ENCODE results near the gene HYKK. TPM values are rescaled to one million over a fixed set of nuclear protein-coding genes. Genes with fewer than 3 reads are reported as not detected.
"Not testable (repeated sequence)": the region's sequence is repeated elsewhere in the genome, so short reads cannot be mapped to it uniquely, and the experiment has no call there.

Gene HYKK
- total RNA-seq, 1 experiment from 2014 or later, result not detected

DNA sequence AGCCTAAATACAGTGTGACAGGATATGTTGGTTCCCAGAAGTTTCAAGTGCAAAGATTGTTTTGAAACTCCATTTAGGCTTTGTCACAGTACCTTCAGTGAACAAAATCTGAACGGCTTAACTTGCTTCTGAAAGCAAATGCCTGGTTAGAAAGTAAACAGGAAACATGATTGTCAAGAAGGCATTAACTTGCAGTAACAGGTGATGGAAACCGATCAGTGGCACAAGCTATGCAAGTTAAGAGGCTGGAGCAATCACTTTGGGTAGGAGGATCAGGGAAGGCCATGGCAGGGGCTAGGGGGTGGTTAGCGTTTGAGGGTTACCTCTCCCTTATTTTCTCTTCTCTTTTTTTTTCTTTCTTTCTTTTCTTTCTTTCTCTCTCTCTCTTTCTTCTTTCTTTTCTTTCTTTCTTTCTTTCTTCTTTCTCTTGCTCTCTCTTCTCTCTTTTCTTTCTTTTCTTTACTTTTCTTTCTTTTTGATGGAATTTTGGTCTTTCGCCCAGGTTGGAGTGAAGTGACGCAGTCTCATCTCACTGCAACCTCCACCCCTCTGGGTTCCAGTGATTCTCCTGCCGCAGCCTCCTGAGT, 2.4 kb downstream of the HYKK start:
- POLR2A ChIA-PET (ENCODE audit: low non-redundant PET), result no interaction called here
- CTCF ChIA-PET, result no interaction called here
- no peak for TF ChIP-seq EZH2 (IDR thresholded peaks at IDR 0.05; ENCODE audit: borderline replicate concordance, low read depth, low read length, poor library complexity, severe bottlenecking)
- TF ChIP-seq, protein P1, sequence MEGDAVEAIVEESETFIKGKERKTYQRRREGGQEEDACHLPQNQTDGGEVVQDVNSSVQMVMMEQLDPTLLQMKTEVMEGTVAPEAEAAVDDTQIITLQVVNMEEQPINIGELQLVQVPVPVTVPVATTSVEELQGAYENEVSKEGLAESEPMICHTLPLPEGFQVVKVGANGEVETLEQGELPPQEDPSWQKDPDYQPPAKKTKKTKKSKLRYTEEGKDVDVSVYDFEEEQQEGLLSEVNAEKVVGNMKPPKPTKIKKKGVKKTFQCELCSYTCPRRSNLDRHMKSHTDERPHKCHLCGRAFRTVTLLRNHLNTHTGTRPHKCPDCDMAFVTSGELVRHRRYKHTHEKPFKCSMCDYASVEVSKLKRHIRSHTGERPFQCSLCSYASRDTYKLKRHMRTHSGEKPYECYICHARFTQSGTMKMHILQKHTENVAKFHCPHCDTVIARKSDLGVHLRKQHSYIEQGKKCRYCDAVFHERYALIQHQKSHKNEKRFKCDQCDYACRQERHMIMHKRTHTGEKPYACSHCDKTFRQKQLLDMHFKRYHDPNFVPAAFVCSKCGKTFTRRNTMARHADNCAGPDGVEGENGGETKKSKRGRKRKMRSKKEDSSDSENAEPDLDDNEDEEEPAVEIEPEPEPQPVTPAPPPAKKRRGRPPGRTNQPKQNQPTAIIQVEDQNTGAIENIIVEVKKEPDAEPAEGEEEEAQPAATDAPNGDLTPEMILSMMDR (conservative IDR thresholded peaks at IDR 0.05; ENCODE audit: low read depth, low read length), result no peak

DNA sequence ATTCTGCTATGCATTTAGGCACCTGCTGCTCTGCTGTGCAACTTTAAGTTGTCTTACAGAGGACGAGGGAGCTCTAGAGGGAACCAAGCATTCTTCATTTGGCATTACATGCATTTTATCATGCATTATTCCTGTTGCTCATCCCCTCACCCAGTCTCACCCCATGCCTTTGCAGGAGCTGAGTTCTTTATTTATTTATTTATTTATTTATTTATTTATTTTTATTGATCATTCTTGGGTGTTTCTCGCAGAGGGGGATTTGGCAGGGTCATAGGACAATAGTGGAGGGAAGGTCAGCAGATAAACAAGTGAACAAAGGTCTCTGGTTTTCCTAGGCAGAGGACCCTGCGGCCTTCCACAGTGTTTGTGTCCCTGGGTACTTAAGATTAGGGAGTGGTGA, 12.7 kb downstream of the HYKK start:
- intact Hi-C loops (cut with micrococcal nuclease; ENCODE audit: unreplicated experiment); H3K36me3 ChIP-seq (ENCODE audit: insufficient read depth, low read length, poor library complexity, severe bottlenecking); CTCF ChIA-PET; DNase-seq (ENCODE audit: low spot score); H3K27me3 ChIP-seq (replicated peaks; ENCODE audit: insufficient read depth, low read depth, low read length, poor library complexity); H3K27ac ChIP-seq (ENCODE audit: low read depth, low read length, poor library complexity, severe bottlenecking); POLR2A ChIA-PET (ENCODE audit: low non-redundant PET); BruUV-seq (replicated peaks); H3K4me3 ChIP-seq (ENCODE audit: low read depth, low read length, poor library complexity, severe bottlenecking); H3K4me1 ChIP-seq (ENCODE audit: insufficient read depth, low read length, poor library complexity, severe bottlenecking); H3K9me3 ChIP-seq (ENCODE audit: low read depth, low read length, poor library complexity, severe bottlenecking): not testable (repeated sequence)

More for the DNA sequence above, 2.4 kb downstream of the HYKK start:
- intact Hi-C loops (cut with micrococcal nuclease; ENCODE audit: unreplicated experiment), result no loop called here
- Histone ChIP-seq H3K27me3 (replicated peaks; ENCODE audit: insufficient read depth, low read depth, low read length, poor library complexity) (peaks cover 22% of the 10 kb centered on the region), H3K4me1 (ENCODE audit: insufficient read depth, low read length, poor library complexity, severe bottlenecking) (peaks cover 5% of the 10 kb centered on the region), H3K36me3 (ENCODE audit: insufficient read depth, low read length, poor library complexity, severe bottlenecking) (no peaks in the 10 kb centered on the region), H3K27ac (ENCODE audit: low read depth, low read length, poor library complexity, severe bottlenecking) (no peak overlapping the region), H3K4me3 (ENCODE audit: low read depth, low read length, poor library complexity, severe bottlenecking) (no peak overlapping the region), H3K9me3 (ENCODE audit: low read depth, low read length, poor library complexity, severe bottlenecking) (no peaks in the 10 kb centered on the region)
- no TSS peak for BruUV-seq (replicated peaks)
- DNase-seq (ENCODE audit: low spot score), result no peak

DNA sequence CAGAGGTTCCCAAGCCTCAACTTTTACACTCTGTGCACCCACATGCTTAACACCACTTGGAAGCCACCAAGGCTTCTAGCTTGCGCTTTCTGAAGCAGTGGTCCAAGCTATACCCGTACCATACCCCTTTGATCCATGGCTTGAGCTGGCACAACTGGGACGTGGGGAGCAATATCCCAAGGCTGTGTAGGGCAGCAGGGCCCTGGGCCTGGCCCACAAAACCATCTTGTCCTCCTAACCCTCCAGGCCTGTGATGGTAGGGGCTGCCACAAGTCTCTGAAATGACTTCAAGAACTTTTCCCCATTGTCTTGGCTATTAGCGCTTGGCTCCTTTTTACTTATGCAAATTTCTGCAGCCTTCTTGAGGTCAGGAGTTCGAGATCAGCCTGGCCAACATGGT, 16.9 kb downstream of the HYKK start:
- TF ChIP-seq, protein P1 (conservative IDR thresholded peaks at IDR 0.05; ENCODE audit: low read depth, low read length), result no peak
- TF ChIP-seq EZH2 (IDR thresholded peaks at IDR 0.05; ENCODE audit: borderline replicate concordance, low read depth, low read length, poor library complexity, severe bottlenecking), result no peak
- intact Hi-C loops (cut with micrococcal nuclease; ENCODE audit: unreplicated experiment), result no loop called here
- no TSS peak for BruUV-seq (replicated peaks)
- ChIA-PET CTCF (no interaction called here), POLR2A (ENCODE audit: low non-redundant PET) (no interaction called here)
- Histone ChIP-seq H3K4me1 (ENCODE audit: insufficient read depth, low read length, poor library complexity, severe bottlenecking) (no peaks in the 10 kb centered on the region), H3K36me3 (ENCODE audit: insufficient read depth, low read length, poor library complexity, severe bottlenecking) (no peaks in the 10 kb centered on the region), H3K27ac (ENCODE audit: low read depth, low read length, poor library complexity, severe bottlenecking) (no peak overlapping the region), H3K4me3 (ENCODE audit: low read depth, low read length, poor library complexity, severe bottlenecking) (no peak overlapping the region), H3K9me3 (ENCODE audit: low read depth, low read length, poor library complexity, severe bottlenecking) (no peaks in the 10 kb centered on the region), H3K27me3 (replicated peaks; ENCODE audit: insufficient read depth, low read depth, low read length, poor library complexity) (no peaks in the 10 kb centered on the region)
- no peak for DNase-seq (ENCODE audit: low spot score)

DNA sequence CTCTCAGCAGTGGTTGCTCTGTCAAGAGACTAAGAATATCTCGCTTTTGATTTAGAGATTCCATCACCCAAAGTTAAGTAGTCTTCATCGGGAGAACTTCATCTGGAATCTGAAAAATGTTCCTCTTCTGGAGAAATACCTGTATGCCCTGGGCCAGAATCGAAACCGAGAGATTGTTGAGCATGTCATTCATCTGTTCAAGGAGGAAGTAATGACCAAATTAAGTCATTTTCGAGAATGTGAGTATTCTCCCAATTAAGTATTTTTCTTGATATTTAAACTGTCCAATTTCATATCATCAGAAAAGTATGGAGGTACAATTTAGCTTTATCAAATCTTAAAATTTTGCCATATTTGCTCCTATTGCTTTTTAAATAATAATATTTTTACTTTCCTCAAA, 19.9 kb downstream of the HYKK start:
- ChIA-PET CTCF (interaction anchor here (0.6 kb wide), 1 partner anchor 17 kb away, joined by 4 read pairs; no protein-coding TSS in a partner anchor), POLR2A (ENCODE audit: low non-redundant PET) (no interaction called here)
- DNase-seq (ENCODE audit: low spot score), result no peak
- BruUV-seq (replicated peaks), result no TSS peak
- no peak for TF ChIP-seq EZH2 (IDR thresholded peaks at IDR 0.05; ENCODE audit: borderline replicate concordance, low read depth, low read length, poor library complexity, severe bottlenecking)
- TF ChIP-seq, protein P1 (conservative IDR thresholded peaks at IDR 0.05; ENCODE audit: low read depth, low read length), result no peak
- no peak overlapping the region for H3K27ac ChIP-seq (ENCODE audit: low read depth, low read length, poor library complexity, severe bottlenecking)
- H3K4me3 ChIP-seq (ENCODE audit: low read depth, low read length, poor library complexity, severe bottlenecking), result no peak overlapping the region
- H3K27me3 ChIP-seq (replicated peaks; ENCODE audit: insufficient read depth, low read depth, low read length, poor library complexity), result no peaks in the 10 kb centered on the region
- H3K36me3 ChIP-seq (ENCODE audit: insufficient read depth, low read length, poor library complexity, severe bottlenecking), result no peaks in the 10 kb centered on the region
- intact Hi-C loops (cut with micrococcal nuclease; ENCODE audit: unreplicated experiment), result no loop called here
- no peaks in the 10 kb centered on the region for H3K4me1 ChIP-seq (ENCODE audit: insufficient read depth, low read length, poor library complexity, severe bottlenecking)
- H3K9me3 ChIP-seq (ENCODE audit: low read depth, low read length, poor library complexity, severe bottlenecking), result no peaks in the 10 kb centered on the region

All from A673 (cell line).